ENCODE results near the gene GPR35. TPM values are rescaled to one million over a fixed set of nuclear protein-coding genes. Genes with fewer than 3 reads are reported as not detected.
A peak's percentile ranks its signal among the peaks of the same experiment; 100 is the strongest.

Gene GPR35
- total RNA-seq, 4 donors from 2014 or later, result 0.72 to 1.8 (median 0.87) TPM

DNA sequence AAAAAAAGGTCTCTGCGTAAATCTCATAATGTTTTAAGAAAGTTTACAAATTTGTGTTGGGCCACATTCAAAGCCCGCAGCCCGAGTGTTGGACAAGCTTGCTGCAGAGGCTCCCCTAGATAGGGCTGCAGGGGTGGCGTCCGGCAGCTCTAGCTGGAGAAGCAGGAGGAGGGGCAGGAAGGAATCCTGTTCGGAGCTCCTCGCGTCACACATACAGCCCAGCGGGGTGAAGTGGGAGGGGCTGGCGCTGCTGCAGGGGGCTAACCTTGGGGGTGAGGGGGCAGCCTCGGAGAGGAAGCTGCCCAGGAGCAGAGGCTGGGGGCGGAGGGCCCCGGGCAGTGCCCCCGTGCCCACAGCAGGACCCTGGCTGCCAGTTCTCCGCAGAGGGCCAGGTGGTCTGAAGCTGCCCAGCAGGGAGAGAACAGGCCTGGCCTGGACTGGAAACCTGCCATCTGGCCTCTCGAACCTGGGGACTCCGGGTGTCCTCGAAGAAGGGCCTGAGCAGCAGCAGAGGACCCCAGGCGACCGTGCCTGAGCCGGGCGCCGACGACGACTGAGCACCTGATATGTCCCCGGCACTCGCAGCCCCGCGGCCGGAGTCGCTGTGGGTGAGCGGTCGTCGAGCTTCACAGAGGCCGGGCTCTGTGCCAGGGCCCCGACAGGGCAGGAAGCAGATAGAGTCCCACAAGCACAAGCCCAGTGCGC lies 2.6 kb upstream of the GPR35 start:
- ATAC-seq (no peak), DNase-seq (no peak)
- in situ Hi-C loops (cut with MboI; ENCODE audit: low sequenced_read_pairs in 4 of 4), result no loop called here
- Histone ChIP-seq H3K4me3 (no peak overlapping the region), H3K4me1 (no peaks in the 10 kb centered on the region), H3K27me3 (no peaks in the 10 kb centered on the region), H3K27ac (no peak overlapping the region), H3K36me3 (no peaks in the 10 kb centered on the region), H3K9me3 (no peaks in the 10 kb centered on the region)
- intact Hi-C loops (cut with DNase I; ENCODE audit: low total_unique reads), result no loop called here
- TF ChIP-seq, protein P1, sequence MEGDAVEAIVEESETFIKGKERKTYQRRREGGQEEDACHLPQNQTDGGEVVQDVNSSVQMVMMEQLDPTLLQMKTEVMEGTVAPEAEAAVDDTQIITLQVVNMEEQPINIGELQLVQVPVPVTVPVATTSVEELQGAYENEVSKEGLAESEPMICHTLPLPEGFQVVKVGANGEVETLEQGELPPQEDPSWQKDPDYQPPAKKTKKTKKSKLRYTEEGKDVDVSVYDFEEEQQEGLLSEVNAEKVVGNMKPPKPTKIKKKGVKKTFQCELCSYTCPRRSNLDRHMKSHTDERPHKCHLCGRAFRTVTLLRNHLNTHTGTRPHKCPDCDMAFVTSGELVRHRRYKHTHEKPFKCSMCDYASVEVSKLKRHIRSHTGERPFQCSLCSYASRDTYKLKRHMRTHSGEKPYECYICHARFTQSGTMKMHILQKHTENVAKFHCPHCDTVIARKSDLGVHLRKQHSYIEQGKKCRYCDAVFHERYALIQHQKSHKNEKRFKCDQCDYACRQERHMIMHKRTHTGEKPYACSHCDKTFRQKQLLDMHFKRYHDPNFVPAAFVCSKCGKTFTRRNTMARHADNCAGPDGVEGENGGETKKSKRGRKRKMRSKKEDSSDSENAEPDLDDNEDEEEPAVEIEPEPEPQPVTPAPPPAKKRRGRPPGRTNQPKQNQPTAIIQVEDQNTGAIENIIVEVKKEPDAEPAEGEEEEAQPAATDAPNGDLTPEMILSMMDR (IDR thresholded peaks at IDR 0.05 in 4 of 5, conservative IDR thresholded peaks at IDR 0.05 in 1 of 5), result no peak
- TF ChIP-seq POLR2A (IDR thresholded peaks at IDR 0.05), result no peak

DNA sequence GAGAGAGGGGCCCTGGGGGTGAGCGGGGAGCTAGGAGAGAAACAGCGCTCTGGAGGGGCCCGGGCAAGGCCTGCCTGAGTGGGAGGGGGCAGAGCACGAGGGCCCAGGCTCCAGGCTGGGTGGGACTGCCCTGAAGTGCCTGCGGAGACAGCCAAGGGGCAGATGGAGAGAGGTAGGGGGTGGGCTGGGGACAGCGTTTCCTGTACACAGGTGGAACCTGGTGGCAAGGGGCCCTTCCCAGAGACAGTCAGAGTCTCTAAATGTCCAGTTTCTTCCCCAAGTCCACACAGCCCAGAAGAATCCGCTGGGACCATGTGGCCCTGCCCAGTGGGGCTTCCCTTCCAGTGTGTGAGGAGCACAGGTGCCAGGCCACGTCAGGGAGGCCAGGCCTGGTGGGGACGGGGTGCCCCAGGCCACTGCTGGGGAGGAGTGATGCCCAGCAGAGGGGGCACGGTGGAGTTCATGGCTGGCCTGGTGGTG lies 1.7 kb upstream of the GPR35 start:
- no peaks in the 10 kb centered on the region for H3K27me3 ChIP-seq
- H3K36me3 ChIP-seq, result no peaks in the 10 kb centered on the region
- intact Hi-C loops (cut with DNase I; ENCODE audit: low total_unique reads), result no loop called here
- in situ Hi-C loops (cut with MboI; ENCODE audit: low sequenced_read_pairs in 4 of 4), result no loop called here
- TF ChIP-seq POLR2A (IDR thresholded peaks at IDR 0.05), result no peak
- TF ChIP-seq, protein P1 (IDR thresholded peaks at IDR 0.05 in 4 of 5, conservative IDR thresholded peaks at IDR 0.05 in 1 of 5), result no peak
- ATAC-seq, result no peak
- no peak for DNase-seq
- no peaks in the 10 kb centered on the region for H3K9me3 ChIP-seq
- no peaks in the 10 kb centered on the region for H3K4me1 ChIP-seq
- H3K27ac ChIP-seq, result no peak overlapping the region
- H3K4me3 ChIP-seq, result no peak overlapping the region

DNA sequence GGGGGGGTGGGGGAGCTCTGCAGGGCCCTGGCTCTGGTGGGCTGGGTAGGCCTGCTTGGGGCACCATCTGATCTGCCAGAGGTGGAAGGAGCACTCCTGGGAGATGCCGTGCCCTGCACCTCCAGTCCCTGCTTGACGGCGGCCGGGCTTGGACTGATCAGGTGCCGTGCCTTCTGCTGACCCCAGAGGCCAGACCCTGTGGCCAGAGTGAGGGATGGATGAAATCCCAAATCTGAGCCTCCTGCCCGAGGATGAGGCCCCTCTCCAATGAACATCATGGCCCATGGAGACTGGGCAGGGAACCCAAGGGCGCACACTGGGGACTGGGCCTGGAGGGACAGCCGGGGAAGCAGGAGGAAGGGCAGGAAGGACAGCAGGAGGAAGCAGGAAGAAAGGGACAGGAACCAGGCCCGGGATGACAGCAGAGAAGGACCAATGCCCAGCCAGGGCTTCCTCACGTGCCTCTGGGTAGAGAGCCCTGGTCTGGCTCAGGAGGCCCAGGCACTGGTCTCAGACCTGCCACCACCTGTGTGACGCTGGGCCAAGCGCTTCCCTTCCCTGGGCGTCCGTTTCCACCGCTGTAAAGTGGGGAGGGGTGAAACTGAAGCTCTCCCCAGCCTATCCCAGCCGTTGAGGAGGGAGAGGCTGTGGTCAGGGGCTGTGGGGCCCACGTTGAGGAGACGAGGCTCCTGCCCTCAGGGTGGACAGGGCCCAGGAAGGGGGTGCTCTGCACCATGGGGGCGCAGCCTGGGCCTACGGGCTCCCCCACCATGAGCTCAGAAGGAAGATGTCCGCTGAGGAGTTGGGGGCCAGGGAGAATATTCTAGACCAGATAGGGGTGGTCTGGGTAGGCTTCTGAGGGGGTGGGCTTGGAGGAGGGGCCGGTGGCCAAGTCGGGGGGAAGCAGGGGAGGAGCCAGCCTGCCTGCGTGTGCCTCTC lies 1.0 kb upstream of the GPR35 start:
- DNase-seq (no peak), ATAC-seq (no peak)
- Histone ChIP-seq H3K27me3 (no peaks in the 10 kb centered on the region), H3K4me1 (no peaks in the 10 kb centered on the region), H3K4me3 (no peak overlapping the region), H3K36me3 (no peaks in the 10 kb centered on the region), H3K9me3 (no peaks in the 10 kb centered on the region), H3K27ac (no peak overlapping the region)
- TF ChIP-seq, protein P1 (IDR thresholded peaks at IDR 0.05 in 4 of 5, conservative IDR thresholded peaks at IDR 0.05 in 1 of 5), result no peak
- TF ChIP-seq POLR2A (IDR thresholded peaks at IDR 0.05), result no peak
- intact Hi-C loops (cut with DNase I; ENCODE audit: low total_unique reads) (no loop called here), in situ Hi-C loops (cut with MboI; ENCODE audit: low sequenced_read_pairs in 4 of 4) (no loop called here)

DNA sequence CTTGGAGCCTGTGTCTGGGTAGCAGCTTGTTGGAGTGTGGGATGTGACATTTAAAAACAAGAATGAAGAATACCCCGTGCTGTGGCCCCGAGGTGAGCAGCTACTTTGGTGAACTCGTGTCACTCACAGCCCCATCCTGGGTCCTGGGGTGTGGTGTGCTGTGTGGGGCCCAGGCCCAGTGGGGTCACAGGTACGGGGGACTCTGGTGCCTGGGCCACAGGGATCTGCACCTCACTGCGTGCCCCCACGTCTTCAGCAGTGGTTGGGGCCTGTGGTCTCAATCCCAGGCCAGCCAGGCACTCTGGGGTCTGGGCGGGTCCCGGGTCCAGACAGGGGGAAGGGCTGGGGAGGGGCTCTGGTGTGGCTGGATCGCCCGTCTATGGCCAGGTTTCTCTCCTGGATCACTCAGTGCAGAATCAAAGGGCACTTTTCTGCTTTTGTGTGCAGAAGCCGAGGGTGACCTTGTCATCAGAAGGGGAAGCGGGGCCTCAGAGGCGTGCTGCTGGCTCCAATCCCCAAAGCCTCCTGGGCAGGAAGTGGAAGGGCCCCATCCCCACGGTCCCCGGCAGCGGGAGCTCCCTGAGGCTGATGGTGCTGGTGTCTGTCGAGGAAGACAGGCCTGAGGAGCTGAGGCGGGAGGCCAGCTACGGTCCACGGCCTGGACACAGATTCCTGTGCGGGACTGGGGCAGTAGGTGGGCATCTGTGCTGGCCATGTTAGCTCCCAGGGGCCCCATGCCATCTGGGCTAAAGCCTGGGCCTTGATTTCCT lies 1.4 kb downstream of the GPR35 start:
- no peak overlapping the region for H3K4me3 ChIP-seq
- no peaks in the 10 kb centered on the region for H3K36me3 ChIP-seq
- H3K9me3 ChIP-seq, result no peaks in the 10 kb centered on the region
- H3K4me1 ChIP-seq, result no peaks in the 10 kb centered on the region
- DNase-seq, result peak in 1 of 2 donors; percentile 13
- in situ Hi-C loops (cut with MboI; ENCODE audit: low sequenced_read_pairs in 4 of 4), result no loop called here
- intact Hi-C loops (cut with DNase I; ENCODE audit: low total_unique reads), result no loop called here
- no peaks in the 10 kb centered on the region for H3K27me3 ChIP-seq
- ATAC-seq, result no peak
- H3K27ac ChIP-seq, result no peak overlapping the region
- no peak for TF ChIP-seq POLR2A (IDR thresholded peaks at IDR 0.05)
- TF ChIP-seq, protein P1 (IDR thresholded peaks at IDR 0.05 in 4 of 5, conservative IDR thresholded peaks at IDR 0.05 in 1 of 5), result no peak

Measured in gastrocnemius medialis (tissue), 4 donors.